ENCODE data around the gene BANF1. TPM values are rescaled to one million over a fixed set of nuclear protein-coding genes. Genes with fewer than 3 reads are reported as not detected.
A peak's percentile ranks its signal among the peaks of the same experiment; 100 is the strongest.

BANF1 gene
- polyA plus RNA-seq, result 120 TPM
- long read RNA-seq, donor 1, transcript BANF1-201 (3 exons, 1,155 nt), result major isoform, 44 of 55 reads
- long read RNA-seq, donor 1, transcript BANF1-202 (3 exons, 946 nt), result minor isoform, 10 of 55 reads
- long read RNA-seq, donor 1, partial matches to known transcripts, result 0 of 55 reads
- long read RNA-seq, donor 1, other reads (novel, unspliced or antisense), result 0 of 55 reads
- long read RNA-seq, donor 2, transcript BANF1-208 (3 exons, 1,135 nt), result minor isoform, 7 of 126 reads
- long read RNA-seq, donor 2, transcript BANF1-202 (3 exons, 946 nt), result minor isoform, 12 of 126 reads
- long read RNA-seq, donor 2, transcript BANF1-201 (3 exons, 1,155 nt), result major isoform, 88 of 126 reads
- long read RNA-seq, donor 2, partial matches to known transcripts, result 17 of 126 reads
- long read RNA-seq, donor 2, other reads (novel, unspliced or antisense), result 0 of 126 reads
- long read RNA-seq, donor 3, result 0 reads
- long read RNA-seq, donor 4, transcript BANF1-201 (3 exons, 1,155 nt), result major isoform, 11 of 11 reads
- long read RNA-seq, donor 4, partial matches to known transcripts, result 0 of 11 reads
- long read RNA-seq, donor 4, other reads (novel, unspliced or antisense), result 0 of 11 reads
- long read RNA-seq, donor 5, transcript BANF1-201 (3 exons, 1,155 nt), result major isoform, 48 of 61 reads
- long read RNA-seq, donor 5, transcript BANF1-202 (3 exons, 946 nt), result minor isoform, 5 of 61 reads
- long read RNA-seq, donor 5, partial matches to known transcripts, result 6 of 61 reads
- long read RNA-seq, donor 5, other reads (novel, unspliced or antisense), result 0 of 61 reads
- long read RNA-seq, donor 6, transcript BANF1-202 (3 exons, 946 nt), result minor isoform, 8 of 102 reads
- long read RNA-seq, donor 6, transcript BANF1-201 (3 exons, 1,155 nt), result major isoform, 67 of 102 reads
- long read RNA-seq, donor 6, partial matches to known transcripts, result 22 of 102 reads
- long read RNA-seq, donor 6, other reads (novel, unspliced or antisense), result 0 of 102 reads
- long read RNA-seq, donor 7, transcript BANF1-201 (3 exons, 1,155 nt), result major isoform, 66 of 85 reads
- long read RNA-seq, donor 7, partial matches to known transcripts, result 14 of 85 reads
- long read RNA-seq, donor 7, other reads (novel, unspliced or antisense), result 0 of 85 reads
- long read RNA-seq, donor 8, transcript BANF1-202 (3 exons, 946 nt), result minor isoform, 11 of 162 reads
- long read RNA-seq, donor 8, transcript BANF1-201 (3 exons, 1,155 nt), result major isoform, 129 of 162 reads
- long read RNA-seq, donor 8, partial matches to known transcripts, result 18 of 162 reads
- long read RNA-seq, donor 8, other reads (novel, unspliced or antisense), result 0 of 162 reads
- long read RNA-seq, donor 9, transcript BANF1-208 (3 exons, 1,135 nt), result minor isoform, 8 of 139 reads
- long read RNA-seq, donor 9, transcript BANF1-202 (3 exons, 946 nt), result minor isoform, 6 of 139 reads
- long read RNA-seq, donor 9, transcript BANF1-201 (3 exons, 1,155 nt), result major isoform, 99 of 139 reads
- long read RNA-seq, donor 9, partial matches to known transcripts, result 24 of 139 reads
- long read RNA-seq, donor 9, other reads (novel, unspliced or antisense), result 0 of 139 reads
- long read RNA-seq, donor 10, transcript BANF1-201 (3 exons, 1,155 nt), result major isoform, 77 of 106 reads
- long read RNA-seq, donor 10, transcript BANF1-202 (3 exons, 946 nt), result minor isoform, 11 of 106 reads
- long read RNA-seq, donor 10, partial matches to known transcripts, result 16 of 106 reads
- long read RNA-seq, donor 10, other reads (novel, unspliced or antisense), result 0 of 106 reads
- long read RNA-seq, donor 11, transcript BANF1-201 (3 exons, 1,155 nt), result major isoform, 67 of 96 reads
- long read RNA-seq, donor 11, partial matches to known transcripts, result 15 of 96 reads
- long read RNA-seq, donor 11, other reads (novel, unspliced or antisense), result 5 of 96 reads

- peaks cover 9% of the 10 kb centered on the region for H3K4me1 ChIP-seq (ENCODE audit: control insufficient read depth, insufficient read depth, low read length)
- H3K4me3 ChIP-seq (ENCODE audit: low read length), result peak within 1 kb of the TSS; percentile 84
- WGBS (ENCODE audit: insufficient coverage, low lambda C conversion rate), result no CpG with 5 or more reads among the region's 55 CpGs
- DNase-seq, result peak; percentile 94 to 99
- peaks cover 45% of the 10 kb centered on the region for H3K36me3 ChIP-seq (ENCODE audit: control insufficient read depth, insufficient read depth, low read length)
- peak within 1 kb of the TSS; percentile 95 for H3K27ac ChIP-seq (ENCODE audit: low read length)
- H3K27me3 ChIP-seq (ENCODE audit: control insufficient read depth, insufficient read depth, low read length), result no peaks in the 10 kb centered on the region
- no peaks in the 10 kb centered on the region for H3K9me3 ChIP-seq (ENCODE audit: control insufficient read depth, low read depth, low read length)
Measured at GRCh38 chr11:66001942-66002647, at the start of gene BANF1, which contains the start of gene EIF1AD. TSS of gene BANF1 (plus strand) at chr11:66002503. CDS start at chr11:66003251, 748 bp downstream. TSS of gene EIF1AD (minus strand) at chr11:66002157. CDS start at chr11:66000389, 1,768 bp downstream.

GRCh38 chr11:65953471-65953870, 48.8 kb upstream of the BANF1 start:
- peaks cover 4% of the 10 kb centered on the region for H3K9me3 ChIP-seq (ENCODE audit: control insufficient read depth, low read depth, low read length)
- H3K27ac ChIP-seq (ENCODE audit: low read length), result no peak overlapping the region
- no peak for DNase-seq
- no peaks in the 10 kb centered on the region for H3K36me3 ChIP-seq (ENCODE audit: control insufficient read depth, insufficient read depth, low read length)
- WGBS (ENCODE audit: insufficient coverage, low lambda C conversion rate), result no CpG with 5 or more reads among the region's 20 CpGs
- no peaks in the 10 kb centered on the region for H3K27me3 ChIP-seq (ENCODE audit: control insufficient read depth, insufficient read depth, low read length)
- no peaks in the 10 kb centered on the region for H3K4me1 ChIP-seq (ENCODE audit: control insufficient read depth, insufficient read depth, low read length)
- H3K4me3 ChIP-seq (ENCODE audit: low read length), result no peak overlapping the region

GRCh38 chr11:65954771-65955170, 47.5 kb upstream of the BANF1 start:
- DNase-seq, result no peak
- H3K4me3 ChIP-seq (ENCODE audit: low read length), result no peak overlapping the region
- H3K9me3 ChIP-seq (ENCODE audit: control insufficient read depth, low read depth, low read length), result peaks cover 4% of the 10 kb centered on the region
- WGBS (ENCODE audit: insufficient coverage, low lambda C conversion rate), result no CpG with 5 or more reads among the region's 8 CpGs
- H3K4me1 ChIP-seq (ENCODE audit: control insufficient read depth, insufficient read depth, low read length), result no peaks in the 10 kb centered on the region
- H3K27ac ChIP-seq (ENCODE audit: low read length), result no peak overlapping the region
- H3K36me3 ChIP-seq (ENCODE audit: control insufficient read depth, insufficient read depth, low read length), result no peaks in the 10 kb centered on the region
- H3K27me3 ChIP-seq (ENCODE audit: control insufficient read depth, insufficient read depth, low read length), result no peaks in the 10 kb centered on the region

- Histone ChIP-seq H3K4me1 (ENCODE audit: control insufficient read depth, insufficient read depth, low read length) (peaks cover 10% of the 10 kb centered on the region), H3K27me3 (ENCODE audit: control insufficient read depth, insufficient read depth, low read length) (no peaks in the 10 kb centered on the region), H3K36me3 (ENCODE audit: control insufficient read depth, insufficient read depth, low read length) (no peaks in the 10 kb centered on the region), H3K9me3 (ENCODE audit: control insufficient read depth, low read depth, low read length) (peaks cover 3% of the 10 kb centered on the region), H3K4me3 (ENCODE audit: low read length) (no peak overlapping the region), H3K27ac (ENCODE audit: low read length) (no peak overlapping the region)
- no CpG with 5 or more reads among the region's 4 CpGs for WGBS (ENCODE audit: insufficient coverage, low lambda C conversion rate)
- DNase-seq, result no peak
Measured at GRCh38 chr11:65958291-65958690, 44.0 kb upstream of the BANF1 start.

- Histone ChIP-seq H3K36me3 (ENCODE audit: control insufficient read depth, insufficient read depth, low read length) (peaks cover 3% of the 10 kb centered on the region), H3K27ac (ENCODE audit: low read length) (no peak overlapping the region), H3K9me3 (ENCODE audit: control insufficient read depth, low read depth, low read length) (no peaks in the 10 kb centered on the region), H3K4me3 (ENCODE audit: low read length) (no peak overlapping the region), H3K27me3 (ENCODE audit: control insufficient read depth, insufficient read depth, low read length) (no peaks in the 10 kb centered on the region), H3K4me1 (ENCODE audit: control insufficient read depth, insufficient read depth, low read length) (peaks cover 10% of the 10 kb centered on the region)
- no peak for DNase-seq
- WGBS (ENCODE audit: insufficient coverage, low lambda C conversion rate), result no CpG with 5 or more reads among the region's 17 CpGs
Measured at GRCh38 chr11:65958774-65959420, 43.4 kb upstream of the BANF1 start.

GRCh38 chr11:65960824-65961266, 41.5 kb upstream of the BANF1 start:
- peak overlapping the region; percentile 95 for H3K4me3 ChIP-seq (ENCODE audit: low read length)
- DNase-seq, result no peak
- WGBS (ENCODE audit: insufficient coverage, low lambda C conversion rate), result no CpG with 5 or more reads among the region's 16 CpGs
- H3K27me3 ChIP-seq (ENCODE audit: control insufficient read depth, insufficient read depth, low read length), result no peaks in the 10 kb centered on the region
- peaks cover 10% of the 10 kb centered on the region for H3K4me1 ChIP-seq (ENCODE audit: control insufficient read depth, insufficient read depth, low read length)
- H3K9me3 ChIP-seq (ENCODE audit: control insufficient read depth, low read depth, low read length), result no peaks in the 10 kb centered on the region
- peak overlapping the region; percentile 97 for H3K27ac ChIP-seq (ENCODE audit: low read length)
- H3K36me3 ChIP-seq (ENCODE audit: control insufficient read depth, insufficient read depth, low read length), result peaks cover 23% of the 10 kb centered on the region

GRCh38 chr11:65961267-65962140, 40.8 kb upstream of the BANF1 start, which contains the start of gene SART1:
TSS of gene SART1 (plus strand) at chr11:65961734. CDS start at chr11:65961781, 47 bp downstream.
- no peaks in the 10 kb centered on the region for H3K27me3 ChIP-seq (ENCODE audit: control insufficient read depth, insufficient read depth, low read length)
- peak; percentile 98 for DNase-seq
- H3K4me1 ChIP-seq (ENCODE audit: control insufficient read depth, insufficient read depth, low read length), result peaks cover 10% of the 10 kb centered on the region
- H3K4me3 ChIP-seq (ENCODE audit: low read length), result peak within 1 kb of the TSS; percentile 95
- H3K36me3 ChIP-seq (ENCODE audit: control insufficient read depth, insufficient read depth, low read length), result peaks cover 29% of the 10 kb centered on the region
- H3K27ac ChIP-seq (ENCODE audit: low read length), result peak within 1 kb of the TSS; percentile 97
- no CpG with 5 or more reads among the region's 97 CpGs for WGBS (ENCODE audit: insufficient coverage, low lambda C conversion rate)
- no peaks in the 10 kb centered on the region for H3K9me3 ChIP-seq (ENCODE audit: control insufficient read depth, low read depth, low read length)

GRCh38 chr11:65962141-65962564, 40.1 kb upstream of the BANF1 start:
- WGBS (ENCODE audit: insufficient coverage, low lambda C conversion rate), result no CpG with 5 or more reads among the region's 13 CpGs
- peak overlapping the region; percentile 95 for H3K4me3 ChIP-seq (ENCODE audit: low read length)
- H3K27me3 ChIP-seq (ENCODE audit: control insufficient read depth, insufficient read depth, low read length), result no peaks in the 10 kb centered on the region
- H3K36me3 ChIP-seq (ENCODE audit: control insufficient read depth, insufficient read depth, low read length), result peaks cover 36% of the 10 kb centered on the region
- peaks cover 10% of the 10 kb centered on the region for H3K4me1 ChIP-seq (ENCODE audit: control insufficient read depth, insufficient read depth, low read length)
- no peak for DNase-seq
- H3K9me3 ChIP-seq (ENCODE audit: control insufficient read depth, low read depth, low read length), result no peaks in the 10 kb centered on the region
- H3K27ac ChIP-seq (ENCODE audit: low read length), result no peak overlapping the region

Measured in large intestine (tissue), 12 donors.